Neural progenitor cell (in vitro differentiated cells): ENCODE measurements around the gene OSBPL8. TPM values are rescaled to one million over a fixed set of nuclear protein-coding genes. Genes with fewer than 3 reads are reported as not detected.

ENCODE experiments used
- DNase-seq: peaks from one replicate; pipeline ENCODE4 v3.0.0-alpha.2; 2016; ENCODE audit warnings: low spot score
- H2AFZ ChIP-seq: fragments of 200-600 bp; sonication (generic); replicated peaks from 2 replicates; pipeline ENCODE4 v1.6.1; 2016; ENCODE audit warnings: antibody characterized with exemption
- H3F3A ChIP-seq: fragments of 200-600 bp; sonication (generic); 2 replicates; pipeline ENCODE4 v1.6.1; 2016; ENCODE audit warnings: antibody characterized with exemption, low read depth
- H3K27ac ChIP-seq: fragments of 200-600 bp; sonication (generic); 2 replicates; pipeline ENCODE4 v1.5.1; 2016; ENCODE audit warnings: mild to moderate bottlenecking
- H3K27me3 ChIP-seq: fragments of 200-600 bp; sonication (generic); 2 replicates; pipeline ENCODE4 v1.6.1; 2016; ENCODE audit warnings: mild to moderate bottlenecking, moderate library complexity
- H3K36me3 ChIP-seq: fragments of 200-600 bp; sonication (generic); 2 replicates; pipeline ENCODE4 v1.5.1; 2016
- H3K4me1 ChIP-seq: fragments of 200-600 bp; sonication (generic); 2 replicates; pipeline ENCODE4 v1.6.1; 2016; ENCODE audit warnings: mixed run types
- H3K4me2 ChIP-seq: fragments of 200-600 bp; sonication (generic); 2 replicates; pipeline ENCODE4 v1.6.1; 2016
- H3K4me3 ChIP-seq: fragments of 200-600 bp; sonication (generic); 2 replicates; pipeline ENCODE4 v1.5.1; 2016
- H3K79me2 ChIP-seq: fragments of 200-600 bp; sonication (generic); 2 replicates; pipeline ENCODE4 v1.6.1; 2016; ENCODE audit warnings: low read depth
- H3K9ac ChIP-seq: fragments of 200-600 bp; sonication (generic); 2 replicates; pipeline ENCODE4 v1.6.1; 2016
- H3K9me3 ChIP-seq: fragments of 200-600 bp; sonication (generic); 2 replicates; pipeline ENCODE4 v1.5.1; 2016; ENCODE audit warnings: low read depth
- H4K20me1 ChIP-seq: fragments of 200-600 bp; sonication (generic); 2 replicates; pipeline ENCODE4 v1.6.1; 2016; ENCODE audit warnings: low read depth
- H3K27ac Mint-ChIP-seq: 3 replicates; pipeline ENCODE4 v1.8.0; 2021; ENCODE audit warnings: mixed read lengths
- H3K27me3 Mint-ChIP-seq: 2 replicates; pipeline ENCODE4 v1.8.0; 2022; ENCODE audit warnings: low read depth, mild to moderate bottlenecking, inconsistent platforms, moderate library complexity, mixed read lengths; ENCODE audit not compliant: insufficient read depth
- H3K36me3 Mint-ChIP-seq: 3 replicates; pipeline ENCODE4 v1.8.0; 2021; ENCODE audit warnings: mixed read lengths
- H3K4me1 Mint-ChIP-seq: 3 replicates; pipeline ENCODE4 v1.8.0; 2021; ENCODE audit warnings: mixed read lengths
- H3K4me3 Mint-ChIP-seq: 3 replicates; pipeline ENCODE4 v1.8.0; 2021; ENCODE audit warnings: mild to moderate bottlenecking, moderate library complexity, mixed read lengths
- H3K9me3 Mint-ChIP-seq: 3 replicates; pipeline ENCODE4 v1.8.0; 2020; ENCODE audit warnings: mixed read lengths
- EZH2 ChIP-seq: fragments of 200-600 bp; sonication (generic); IDR thresholded peaks from 2 replicates; pipeline ENCODE4 v1.6.1; 2017; ENCODE audit warnings: antibody characterized with exemption, mild to moderate bottlenecking, moderate library complexity
- EZH2phosphoT487 ChIP-seq: fragments of 200-600 bp; sonication (generic); IDR thresholded peaks from 2 replicates; pipeline ENCODE4 v1.6.1; 2017; ENCODE audit warnings: antibody characterized with exemption
- total RNA-seq: library from RNA; depleted of rRNA; stranded (reverse); fragments of >200 nt; gene quantifications from 2 replicates; pipeline ENCODE4 v1.2.3, GENCODE V29; 2015; ENCODE audit warnings: low replicate concordance
- TF ChIP-seq, protein P1 (sequence below): fragments of 200-600 bp; sonication (generic); IDR thresholded peaks from 2 replicates; pipeline ENCODE4 v1.5.1; 2017; ENCODE audit warnings: antibody characterized with exemption, mild to moderate bottlenecking

The OSBPL8 gene
- total RNA-seq, 1 donor from 2014 or later = 93.6 TPM

DNA sequence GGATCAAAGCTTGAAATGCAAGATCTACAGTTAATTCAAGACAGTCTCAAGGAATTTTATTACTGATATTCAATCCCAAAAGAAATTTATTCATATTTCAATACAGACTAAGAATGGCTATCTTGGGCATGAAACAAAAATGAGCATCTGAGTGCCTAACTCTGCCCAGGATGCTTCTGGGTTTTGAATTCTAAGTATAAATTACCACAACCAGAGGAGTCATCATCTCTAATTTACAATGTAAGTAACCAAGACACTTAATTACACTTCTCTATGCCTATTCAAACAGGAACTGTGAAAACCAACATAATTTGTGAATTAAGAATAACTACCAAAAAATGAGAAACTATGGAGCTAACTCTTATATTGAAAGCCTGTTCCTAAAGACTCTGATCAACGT is 14.1 kb downstream of the OSBPL8 start:
- Histone ChIP-seq H3K9me3 (no peaks in the 10 kb centered on the region), H3K9ac (no peak overlapping the region), H3K27me3 (no peaks in the 10 kb centered on the region), H3K36me3 (no peaks in the 10 kb centered on the region), H3K4me3 (no peak overlapping the region), H2AFZ (no peak overlapping the region), H3F3A (peaks cover 16% of the 10 kb centered on the region), H3K4me1 (peaks cover 43% of the 10 kb centered on the region), H4K20me1 (peaks cover 56% of the 10 kb centered on the region), H3K4me2 (no peak overlapping the region), H3K79me2 (peaks cover 99% of the 10 kb centered on the region), H3K27ac (no peak overlapping the region)
- Mint-ChIP-seq H3K36me3 (peaks cover 10% of the 10 kb centered on the region), H3K4me3 (no peak overlapping the region), H3K27ac (no peak overlapping the region), H3K9me3 (peaks cover 2% of the 10 kb centered on the region), H3K4me1 (peaks cover 33% of the 10 kb centered on the region), H3K27me3 (no peaks in the 10 kb centered on the region)
- no peak for DNase-seq
- no peak for TF ChIP-seq EZH2phosphoT487
- no peak for TF ChIP-seq EZH2
- TF ChIP-seq, protein P1, sequence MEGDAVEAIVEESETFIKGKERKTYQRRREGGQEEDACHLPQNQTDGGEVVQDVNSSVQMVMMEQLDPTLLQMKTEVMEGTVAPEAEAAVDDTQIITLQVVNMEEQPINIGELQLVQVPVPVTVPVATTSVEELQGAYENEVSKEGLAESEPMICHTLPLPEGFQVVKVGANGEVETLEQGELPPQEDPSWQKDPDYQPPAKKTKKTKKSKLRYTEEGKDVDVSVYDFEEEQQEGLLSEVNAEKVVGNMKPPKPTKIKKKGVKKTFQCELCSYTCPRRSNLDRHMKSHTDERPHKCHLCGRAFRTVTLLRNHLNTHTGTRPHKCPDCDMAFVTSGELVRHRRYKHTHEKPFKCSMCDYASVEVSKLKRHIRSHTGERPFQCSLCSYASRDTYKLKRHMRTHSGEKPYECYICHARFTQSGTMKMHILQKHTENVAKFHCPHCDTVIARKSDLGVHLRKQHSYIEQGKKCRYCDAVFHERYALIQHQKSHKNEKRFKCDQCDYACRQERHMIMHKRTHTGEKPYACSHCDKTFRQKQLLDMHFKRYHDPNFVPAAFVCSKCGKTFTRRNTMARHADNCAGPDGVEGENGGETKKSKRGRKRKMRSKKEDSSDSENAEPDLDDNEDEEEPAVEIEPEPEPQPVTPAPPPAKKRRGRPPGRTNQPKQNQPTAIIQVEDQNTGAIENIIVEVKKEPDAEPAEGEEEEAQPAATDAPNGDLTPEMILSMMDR = no peak

- no peaks in the 10 kb centered on the region for H3K27me3 ChIP-seq
- H3K27ac ChIP-seq = no peak overlapping the region
- no peak overlapping the region for H3K4me2 ChIP-seq
- H3K4me3 ChIP-seq = no peak overlapping the region
- no peaks in the 10 kb centered on the region for H3K27me3 Mint-ChIP-seq
- no peaks in the 10 kb centered on the region for H3K36me3 ChIP-seq
- TF ChIP-seq, protein P1 = no peak
- TF ChIP-seq EZH2 (no peak), EZH2phosphoT487 (no peak)
- peaks cover 43% of the 10 kb centered on the region for H3K4me1 ChIP-seq
- peaks cover 16% of the 10 kb centered on the region for H3F3A ChIP-seq
- peaks cover 2% of the 10 kb centered on the region for H3K9me3 Mint-ChIP-seq
- no peaks in the 10 kb centered on the region for H3K9me3 ChIP-seq
- peaks cover 52% of the 10 kb centered on the region for H4K20me1 ChIP-seq
- H3K27ac Mint-ChIP-seq = no peak overlapping the region
- H3K4me1 Mint-ChIP-seq = peaks cover 33% of the 10 kb centered on the region
- H3K79me2 ChIP-seq = peaks cover 100% of the 10 kb centered on the region
- peaks cover 10% of the 10 kb centered on the region for H3K36me3 Mint-ChIP-seq
- no peak overlapping the region for H3K9ac ChIP-seq
- no peak overlapping the region for H3K4me3 Mint-ChIP-seq
- DNase-seq = no peak
- no peak overlapping the region for H2AFZ ChIP-seq
These were observed 14.8 kb downstream of the OSBPL8 start for GRCh38 chr12:76544601-76545261.

DNA sequence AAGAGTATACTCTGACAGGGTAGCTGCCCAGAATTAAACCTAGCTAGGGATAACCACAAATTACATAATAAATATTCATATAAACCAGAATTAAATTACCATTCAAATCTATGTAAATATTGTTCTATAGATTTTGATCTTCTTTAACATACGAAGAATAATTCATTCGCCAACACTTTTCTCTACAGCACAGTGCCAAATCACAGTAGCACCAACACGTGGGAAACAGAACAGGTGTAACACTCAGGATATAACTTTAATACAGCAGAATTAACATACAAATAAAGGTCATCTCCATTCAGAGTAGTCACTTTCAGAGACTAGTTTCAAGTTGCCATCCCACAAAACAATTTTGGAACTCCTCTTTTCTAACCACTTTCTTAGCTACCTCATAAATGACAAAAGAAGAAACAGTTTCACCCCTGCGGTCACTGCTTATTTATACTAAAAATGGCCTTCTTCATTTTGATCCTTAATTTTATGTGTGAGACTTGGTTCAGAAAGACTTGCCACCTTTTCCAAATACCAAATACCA is 15.7 kb downstream of the OSBPL8 start:
- Histone ChIP-seq H3K4me2 (no peak overlapping the region), H3K27me3 (no peaks in the 10 kb centered on the region), H3K36me3 (no peaks in the 10 kb centered on the region), H3K27ac (no peak overlapping the region), H3K79me2 (peaks cover 100% of the 10 kb centered on the region), H3K9ac (no peak overlapping the region), H3K4me1 (peaks cover 38% of the 10 kb centered on the region), H3K4me3 (no peak overlapping the region), H3F3A (peaks cover 15% of the 10 kb centered on the region), H4K20me1 (peaks cover 45% of the 10 kb centered on the region), H2AFZ (no peak overlapping the region), H3K9me3 (no peaks in the 10 kb centered on the region)
- Mint-ChIP-seq H3K27ac (no peak overlapping the region), H3K9me3 (peaks cover 2% of the 10 kb centered on the region), H3K27me3 (no peaks in the 10 kb centered on the region), H3K4me1 (peaks cover 30% of the 10 kb centered on the region), H3K36me3 (peaks cover 10% of the 10 kb centered on the region), H3K4me3 (no peak overlapping the region)
- DNase-seq = no peak
- TF ChIP-seq EZH2 (no peak), EZH2phosphoT487 (no peak)
- TF ChIP-seq, protein P1 = no peak
